H1 (cell line): ENCODE results near the gene PLCB1. TPM values are rescaled to one million over a fixed set of nuclear protein-coding genes. Genes with fewer than 3 reads are reported as not detected.

Source experiments
- CTCF ChIA-PET: fragments of 300-600 bp; sonication (Branson Sonifier 250); formaldehyde crosslinking; loops from one replicate; lab custom pipeline; 2021; ENCODE audit not compliant: partially characterized antibody; lab: Charles Lee
- POLR2A ChIA-PET: fragments of 300-600 bp; sonication (Branson Sonifier 250); formaldehyde crosslinking; loops from one replicate; lab custom pipeline; 2021; ENCODE audit warnings: inconsistent platforms; ENCODE audit not compliant: partially characterized antibody; lab: Charles Lee
- DNase-seq, 2 experiments: peaks; one replicate each; pipeline versions ENCODE4 v3.0.0 to v3.0.0-alpha.2; 2010 to 2022; ENCODE audit warnings: low spot score in 2 of 2, low read depth in 1 of 2, mixed read lengths in 1 of 2
- FAIRE-seq: peaks from 2 replicates; lab custom pipeline; 2011; peaks lifted over from hg19 to GRCh38; lab: Jason Lieb, UNC
- H2AFZ ChIP-seq: 2 replicates; pipeline ENCODE4 v1.8.1; 2012; ENCODE audit warnings: low read length, inconsistent platforms
- H2AK5ac ChIP-seq: 2 replicates; pipeline ENCODE4 v1.6.1; 2013; ENCODE audit warnings: low read depth, low read length
- H2BK120ac ChIP-seq: replicated peaks from 2 replicates; pipeline ENCODE3; 2013; ENCODE audit warnings: low read depth, low read length, inconsistent platforms
- H2BK12ac ChIP-seq: 2 replicates; pipeline ENCODE4 v1.6.1; 2013; ENCODE audit warnings: low read depth, low read length
- H2BK15ac ChIP-seq: 2 replicates; pipeline ENCODE4 v1.6.1; 2013; ENCODE audit warnings: low read length
- H2BK20ac ChIP-seq: 2 replicates; pipeline ENCODE4 v1.6.1; 2013; ENCODE audit warnings: low read length
- H2BK5ac ChIP-seq: 2 replicates; pipeline ENCODE4 v1.6.1; 2013; ENCODE audit warnings: low read depth, low read length
- H3K14ac ChIP-seq: 2 replicates; pipeline ENCODE4 v1.6.1; 2013; ENCODE audit warnings: inconsistent platforms; ENCODE audit not compliant: insufficient read length
- H3K18ac ChIP-seq: 2 replicates; pipeline ENCODE4 v1.6.1; 2013; ENCODE audit warnings: low read length; ENCODE audit errors: extremely low read depth
- H3K23ac ChIP-seq: 2 replicates; pipeline ENCODE4 v1.6.1; 2013; ENCODE audit warnings: inconsistent platforms; ENCODE audit not compliant: insufficient read length
- H3K23me2 ChIP-seq: 2 replicates; pipeline ENCODE4 v1.6.1; 2013; ENCODE audit warnings: low read depth, low read length
- H3K27ac ChIP-seq: 2 replicates; pipeline ENCODE4 v1.6.1; 2011; ENCODE audit warnings: low read depth, low read length, inconsistent platforms
- H3K27me3 ChIP-seq, 4 experiments: replicated peaks in 1 of 4; 1 replicate in 1 of 4; 2 replicates in 3 of 4; pipeline versions ENCODE4 v1.6.1 to v1.8.1; 2011 to 2013; ENCODE audit warnings: low read length in 3 of 4, mild to moderate bottlenecking in 3 of 4, inconsistent platforms in 2 of 4, mixed read lengths in 2 of 4, moderate library complexity in 1 of 4; ENCODE audit not compliant: control insufficient read depth in 3 of 4, insufficient read depth in 3 of 4; ENCODE audit errors: extremely low read depth in 1 of 4
- H3K36me3 ChIP-seq, 4 experiments: 2 replicates each; pipeline versions ENCODE4 v1.6.1 to v1.8.1; 2011 to 2013; ENCODE audit warnings: mild to moderate bottlenecking in 4 of 4, low read length in 3 of 4, moderate library complexity in 2 of 4, control low read depth in 1 of 4, inconsistent platforms in 1 of 4; ENCODE audit not compliant: insufficient read depth in 4 of 4, control insufficient read depth in 2 of 4
- H3K4ac ChIP-seq: replicated peaks from 2 replicates; pipeline ENCODE3; 2013; ENCODE audit warnings: low read length, low read depth, mixed read lengths, inconsistent platforms; ENCODE audit not compliant: insufficient read length
- H3K4me1 ChIP-seq, 4 experiments: replicated peaks in 1 of 4; 1 replicate in 1 of 4; 2 replicates in 3 of 4; pipeline versions ENCODE4 v1.6.1 to v1.8.1; 2011 to 2013; ENCODE audit warnings: low read length in 3 of 4, inconsistent platforms in 2 of 4, mixed read lengths in 1 of 4; ENCODE audit not compliant: insufficient read depth in 4 of 4, control insufficient read depth in 3 of 4
- H3K4me2 ChIP-seq, 2 experiments: 2 replicates each; pipeline versions ENCODE4 v1.6.1 to v1.8.1; 2011 to 2013; ENCODE audit warnings: low read depth in 2 of 2, low read length in 2 of 2, control low read depth in 1 of 2, inconsistent platforms in 1 of 2, mild to moderate bottlenecking in 1 of 2; ENCODE audit not compliant: insufficient read depth in 1 of 2
- H3K4me3 ChIP-seq, 4 experiments: fragments of 200-600, 300-600 bp in 1 of 4; sonication (generic), shearing (Covaris generic), sonication (Bioruptor Twin) in 1 of 4; 2 replicates each; pipeline versions ENCODE4 v1.5.1 to v1.8.1; 2011 to 2016; ENCODE audit warnings: low read length in 4 of 4, low read depth in 3 of 4, control low read depth in 2 of 4, inconsistent platforms in 2 of 4, mild to moderate bottlenecking in 2 of 4, mixed read lengths in 1 of 4, moderate library complexity in 1 of 4; ENCODE audit not compliant: insufficient read depth in 2 of 4; ENCODE audit errors: extremely low read depth in 1 of 4
- H3K56ac ChIP-seq: replicated peaks from 2 replicates; pipeline ENCODE3; 2013; ENCODE audit warnings: low read depth, mild to moderate bottlenecking, mixed read lengths, low read length, inconsistent platforms; ENCODE audit not compliant: insufficient read length
- H3K79me1 ChIP-seq: 2 replicates; pipeline ENCODE4 v1.6.1; 2013; ENCODE audit warnings: low read depth, low read length, control low read depth
- H3K79me2 ChIP-seq, 2 experiments: 2 replicates each; pipeline versions ENCODE4 v1.6.1 to v1.8.1; 2012 to 2013; ENCODE audit warnings: low read length in 2 of 2, mild to moderate bottlenecking in 2 of 2, inconsistent platforms in 1 of 2; ENCODE audit not compliant: insufficient read depth in 2 of 2, control insufficient read depth in 1 of 2
- H3K9ac ChIP-seq, 4 experiments: replicated peaks in 1 of 4; 1 replicate in 1 of 4; 2 replicates in 3 of 4; pipeline versions ENCODE4 v1.6.1 to v1.8.1; 2011 to 2013; ENCODE audit warnings: low read depth in 3 of 4, low read length in 3 of 4, control low read depth in 2 of 4, mild to moderate bottlenecking in 2 of 4, moderate library complexity in 2 of 4, inconsistent platforms in 1 of 4; ENCODE audit errors: extremely low read depth in 1 of 4
- H3K9me3 ChIP-seq, 2 experiments: 2 replicates each; pipeline versions ENCODE4 v1.6.1 to v1.8.1; 2012 to 2013; ENCODE audit warnings: mild to moderate bottlenecking in 2 of 2, moderate library complexity in 2 of 2, control low read depth in 1 of 2, inconsistent platforms in 1 of 2, low read depth in 1 of 2, low read length in 1 of 2, mixed read lengths in 1 of 2; ENCODE audit not compliant: insufficient read depth in 2 of 2
- H4K20me1 ChIP-seq, 2 experiments: replicated peaks in 1 of 2; 2 replicates each; pipeline versions ENCODE3 to v1.8.1; 2011 to 2013; ENCODE audit warnings: inconsistent platforms in 2 of 2, low read length in 2 of 2, mild to moderate bottlenecking in 1 of 2; ENCODE audit not compliant: insufficient read depth in 2 of 2, control insufficient read depth in 1 of 2
- H4K5ac ChIP-seq: 2 replicates; pipeline ENCODE4 v1.6.1; 2013; ENCODE audit warnings: low read length, low read depth, mixed read lengths, inconsistent platforms; ENCODE audit not compliant: insufficient read length
- H4K8ac ChIP-seq: 2 replicates; pipeline ENCODE4 v1.8.0; 2013; ENCODE audit warnings: mild to moderate bottlenecking, moderate library complexity, low read length, inconsistent platforms; ENCODE audit not compliant: insufficient read depth; ENCODE audit errors: extremely low read depth
- H4K91ac ChIP-seq: replicated peaks from 2 replicates; pipeline ENCODE3; 2013; ENCODE audit warnings: low read length, mixed read lengths, inconsistent platforms; ENCODE audit not compliant: insufficient read length
- ATF3 ChIP-seq: IDR thresholded peaks from 2 replicates; pipeline ENCODE4 v1.6.1; 2011; ENCODE audit warnings: low read depth, mild to moderate bottlenecking, low read length; ENCODE audit not compliant: insufficient read depth
- BCL11A ChIP-seq, 2 experiments: IDR thresholded peaks; one replicate each; pipeline ENCODE4 v1.6.1; 2011; ENCODE audit warnings: low read depth in 2 of 2, low read length in 2 of 2, mild to moderate bottlenecking in 2 of 2
- CEBPB ChIP-seq: IDR thresholded peaks from 2 replicates; pipeline ENCODE4 v1.6.1; 2012; ENCODE audit warnings: low read depth, low read length
- CHD1 ChIP-seq: IDR thresholded peaks from 2 replicates; pipeline ENCODE4 v1.6.1; 2012; ENCODE audit warnings: low read depth, low read length, improper control_type of control experiment
- EZH2 ChIP-seq: fragments of 200-600 bp; sonication (generic); IDR thresholded peaks from 2 replicates; pipeline ENCODE4 v1.7.1; 2012; ENCODE audit warnings: low read depth, mild to moderate bottlenecking, moderate library complexity, low read length, inconsistent platforms; ENCODE audit not compliant: severe bottlenecking
- GABPA ChIP-seq: IDR thresholded peaks from 2 replicates; pipeline ENCODE4 v1.6.1; 2011; ENCODE audit warnings: mild to moderate bottlenecking, low read length, moderate library complexity, borderline replicate concordance; ENCODE audit not compliant: insufficient read depth
- KDM5A ChIP-seq: fragments of 200-600 bp; IDR thresholded peaks from 2 replicates; pipeline ENCODE4 v1.7.1; 2012; ENCODE audit warnings: mild to moderate bottlenecking, low read length, inconsistent platforms, mixed read lengths
- MAFK ChIP-seq: IDR thresholded peaks from 2 replicates; pipeline ENCODE4 v1.6.1; 2012; ENCODE audit warnings: low read depth, mild to moderate bottlenecking, improper control_type of control experiment, low read length
- MAX ChIP-seq: IDR thresholded peaks from 2 replicates; pipeline ENCODE4 v1.6.1; 2012; ENCODE audit warnings: inconsistent platforms
- SIRT6 ChIP-seq: IDR thresholded peaks from one replicate; pipeline ENCODE4 v1.7.1; 2012; ENCODE audit warnings: low read length, inconsistent platforms
- SIX5 ChIP-seq: IDR thresholded peaks from 2 replicates; pipeline ENCODE4 v1.6.1; 2011; ENCODE audit warnings: mild to moderate bottlenecking, low read depth, low read length
- SP1 ChIP-seq: IDR thresholded peaks from 2 replicates; pipeline ENCODE4 v1.6.1; 2011; ENCODE audit warnings: low read depth, low read length
- SRF ChIP-seq: IDR thresholded peaks from 2 replicates; pipeline ENCODE4 v1.6.1; 2011; ENCODE audit warnings: mild to moderate bottlenecking, low read depth, low read length, moderate library complexity
- WGBS, 2 experiments: shearing (Covaris generic) in 1 of 2; methylation state at CpG; one replicate each; pipeline versions ENCODE4 v1.1.6 to v1.1.7; 2013 to 2015; ENCODE audit warnings: low lambda C conversion rate in 2 of 2, mixed read lengths in 2 of 2, inconsistent platforms in 1 of 2, low coverage in 1 of 2, missing lambda C conversion rate in 1 of 2; ENCODE audit not compliant: insufficient replicate concordance in 2 of 2, insufficient coverage in 1 of 2, insufficient read length in 1 of 2; ENCODE audit errors: extremely low coverage in 1 of 2, missing lambda C conversion rate in 1 of 2; 5-methylcytosine and 5-hydroxymethylcytosine counted together
- polyA plus RNA-seq, 7 experiments: library from polyadenylated mRNA; depleted of rRNA in 3 of 7; stranded (reverse) in 5 of 7; unstranded in 2 of 7; fragments of >200 nt in 5 of 7; fragments of 200-250 nt in 2 of 7; gene quantifications; 1 replicate in 5 of 7; 2 replicates in 1 of 7; 4 replicates in 1 of 7; pipeline versions ENCODE4 v1.2.1 to v1.2.3, GENCODE V29; 2011 to 2013; ENCODE audit warnings: missing spikeins in 2 of 7, mixed read lengths in 2 of 7
- total RNA-seq: library from RNA; stranded (reverse); fragmentation: NEBNext Ultra II Directional; extraction: Animal tissue kit (Norgen Biotek cat#: 25700); gene quantifications from 2 replicates; pipeline ENCODE4 v1.2.1, GENCODE V29; 2021

Gene PLCB1
- total and polyA plus RNA-seq, 2 of the 8 experiments (the other 6 are each of a cell fraction or from before 2014, with no cell fraction given), result 2.6 to 9.1 TPM

- no peak overlapping the region for H2BK15ac ChIP-seq
- H2BK120ac ChIP-seq, result no peak overlapping the region
- no peaks in the 10 kb centered on the region for H3K79me2 ChIP-seq
- H2AK5ac ChIP-seq, result no peak overlapping the region
- no peak overlapping the region for H4K91ac ChIP-seq
- ChIA-PET POLR2A (no interaction called here), CTCF (interaction anchor here (1.0 to 2.7 kb wide), 3 partner anchors 10 to 52 kb away, joined by 3 to 7 read pairs (median 3); no protein-coding TSS in a partner anchor)
- H3K14ac ChIP-seq, result no peak overlapping the region
- no peak for DNase-seq
- H3K4me3 ChIP-seq, result no peak overlapping the region
- H3K4me2 ChIP-seq, result no peak overlapping the region
- H3K23me2 ChIP-seq, result no peaks in the 10 kb centered on the region
- no peaks in the 10 kb centered on the region for H3K9me3 ChIP-seq
- H3K79me1 ChIP-seq, result no peaks in the 10 kb centered on the region
- no peak overlapping the region for H3K4ac ChIP-seq
- H4K20me1 ChIP-seq, result no peaks in the 10 kb centered on the region
- no peak overlapping the region for H4K5ac ChIP-seq
- H3K23ac ChIP-seq, result no peak overlapping the region
- H2AFZ ChIP-seq, result no peak overlapping the region
- FAIRE-seq, result no peak
- no peak overlapping the region for H2BK5ac ChIP-seq
- H3K4me1 ChIP-seq, result no peaks in the 10 kb centered on the region
- peaks cover 0 to 1% (median 0%) of the 10 kb centered on the region in 4 experiments; a peak in 1 of 7 replicates for H3K27me3 ChIP-seq
- no peak overlapping the region for H3K56ac ChIP-seq
- no peak overlapping the region for H4K8ac ChIP-seq
- no peaks in the 10 kb centered on the region for H3K36me3 ChIP-seq
- H2BK20ac ChIP-seq, result no peak overlapping the region
- H3K27ac ChIP-seq, result no peak overlapping the region
- H2BK12ac ChIP-seq, result no peak overlapping the region
- H3K9ac ChIP-seq, result no peak overlapping the region
- WGBS, 2 experiments, result 91% methylated on average over 4 of the region's 4 CpGs; no CpG with 5 or more reads in 1 of the 2 experiments
- no peak overlapping the region for H3K18ac ChIP-seq
- TF ChIP-seq CEBPB (no peak), SIX5 (no peak), ATF3 (no peak), EZH2 (no peak), SRF (no peak), GABPA (no peak), SP1 (no peak), MAFK (no peak), KDM5A (no peak), SIRT6 (no peak), BCL11A (IDR thresholded peaks at IDR 0.05; ENCODE audit: low read depth in 2 of 2, low read length in 2 of 2) (no peak), CHD1 (no peak), MAX (no peak)
Observed at GRCh38 chr20:8670207-8670892, 538.3 kb downstream of the PLCB1 start.
